Mammary epithelial cell (primary cell): ENCODE measurements around the gene MEIS3.

Experiments
- EZH2 ChIP-seq: IDR thresholded peaks from 2 replicates; pipeline ENCODE4 v1.6.1; 2012; ENCODE audit warnings: low read length, inconsistent platforms, borderline replicate concordance
- TF ChIP-seq, protein P1 (sequence below), 2 donors: IDR thresholded peaks in 1 of 2; conservative IDR thresholded peaks in 1 of 2; 2 replicates each; pipeline ENCODE4 v1.5.1; 2011 to 2012; ENCODE audit warnings: inconsistent platforms in 2 of 2, low read length in 2 of 2, mild to moderate bottlenecking in 2 of 2, control low read depth in 1 of 2, low read depth in 1 of 2; ENCODE audit not compliant: insufficient read depth in 1 of 2; ENCODE audit errors: extremely low read depth in 1 of 2

DNA sequence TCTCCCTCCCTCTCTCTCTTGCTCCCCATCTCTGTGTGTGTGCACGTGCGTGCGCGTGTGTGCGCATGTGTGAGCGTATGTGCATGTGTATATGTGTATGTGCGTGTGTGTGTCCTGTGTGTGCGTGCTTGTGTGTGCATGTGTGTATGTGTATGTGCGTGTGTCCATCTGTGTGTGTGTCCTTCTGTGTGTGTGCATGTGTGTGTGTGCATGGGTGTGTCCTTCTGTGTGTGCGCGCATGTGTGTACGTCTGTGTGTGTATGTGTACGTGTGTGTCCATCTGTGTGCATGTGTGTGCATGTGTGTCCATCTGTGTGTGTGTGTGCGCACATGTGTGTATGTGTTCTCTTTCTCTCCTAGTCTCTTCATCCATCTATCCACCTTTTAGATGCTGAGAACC is 40.1 kb upstream of the MEIS3 start:
- TF ChIP-seq, protein P1, sequence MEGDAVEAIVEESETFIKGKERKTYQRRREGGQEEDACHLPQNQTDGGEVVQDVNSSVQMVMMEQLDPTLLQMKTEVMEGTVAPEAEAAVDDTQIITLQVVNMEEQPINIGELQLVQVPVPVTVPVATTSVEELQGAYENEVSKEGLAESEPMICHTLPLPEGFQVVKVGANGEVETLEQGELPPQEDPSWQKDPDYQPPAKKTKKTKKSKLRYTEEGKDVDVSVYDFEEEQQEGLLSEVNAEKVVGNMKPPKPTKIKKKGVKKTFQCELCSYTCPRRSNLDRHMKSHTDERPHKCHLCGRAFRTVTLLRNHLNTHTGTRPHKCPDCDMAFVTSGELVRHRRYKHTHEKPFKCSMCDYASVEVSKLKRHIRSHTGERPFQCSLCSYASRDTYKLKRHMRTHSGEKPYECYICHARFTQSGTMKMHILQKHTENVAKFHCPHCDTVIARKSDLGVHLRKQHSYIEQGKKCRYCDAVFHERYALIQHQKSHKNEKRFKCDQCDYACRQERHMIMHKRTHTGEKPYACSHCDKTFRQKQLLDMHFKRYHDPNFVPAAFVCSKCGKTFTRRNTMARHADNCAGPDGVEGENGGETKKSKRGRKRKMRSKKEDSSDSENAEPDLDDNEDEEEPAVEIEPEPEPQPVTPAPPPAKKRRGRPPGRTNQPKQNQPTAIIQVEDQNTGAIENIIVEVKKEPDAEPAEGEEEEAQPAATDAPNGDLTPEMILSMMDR (conservative IDR thresholded peaks at IDR 0.05 in 1 of 2, IDR thresholded peaks at IDR 0.05 in 1 of 2; ENCODE audit: extremely low read depth in 1 of 2, insufficient read depth in 1 of 2, low read depth in 1 of 2, low read length in 2 of 2): no peak
- no peak for TF ChIP-seq EZH2
